Hepatocyte (in vitro differentiated cells): ENCODE measurements around the gene KIF6.

Source experiments
- CTCF ChIP-seq: fragments of 200-600 bp; sonication (generic); IDR thresholded peaks from 2 replicates; pipeline ENCODE4 v1.5.1; 2016; ENCODE audit warnings: antibody characterized with exemption, mild to moderate bottlenecking; ENCODE audit not compliant: poor library complexity
- EZH2 ChIP-seq: fragments of 200-600 bp; sonication (generic); IDR thresholded peaks from 2 replicates; pipeline ENCODE4 v1.6.1; 2016; ENCODE audit warnings: antibody characterized with exemption, mild to moderate bottlenecking, borderline replicate concordance
- EZH2phosphoT487 ChIP-seq: fragments of 200-600 bp; sonication (generic); IDR thresholded peaks from one replicate; pipeline ENCODE4 v1.6.1; 2018; ENCODE audit warnings: antibody characterized with exemption, mild to moderate bottlenecking, low read depth, moderate library complexity; ENCODE audit not compliant: unreplicated experiment, severe bottlenecking

DNA sequence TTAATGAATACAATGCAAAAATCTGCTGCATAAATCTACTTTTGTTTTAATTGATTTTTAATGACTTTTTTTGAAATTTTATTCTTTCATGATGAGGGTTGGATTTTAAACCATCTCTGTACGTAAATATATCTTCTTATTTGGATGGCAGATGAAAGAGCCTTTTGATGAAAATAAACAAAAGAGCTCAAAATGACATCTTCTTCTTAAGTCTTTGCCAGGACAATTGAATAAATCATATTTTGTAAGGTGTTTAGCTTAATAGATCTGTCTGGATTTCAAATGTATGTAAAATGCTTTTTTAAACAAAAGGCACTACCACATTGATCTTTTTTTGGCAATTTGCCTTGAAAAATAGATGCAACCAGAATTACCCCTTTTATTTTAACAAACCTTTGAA, 39.3 kb downstream of the KIF6 start:
- no peak for TF ChIP-seq CTCF
- no peak for TF ChIP-seq EZH2
- no peak for TF ChIP-seq EZH2phosphoT487
